Sigmoid colon (tissue), 7 donors: ENCODE results near the gene GPC6. TPM values are rescaled to one million over a fixed set of nuclear protein-coding genes. Genes with fewer than 3 reads are reported as not detected.

Experiments used
- DNase-seq: peaks from one replicate; pipeline ENCODE4 v3.0.0-alpha.2; 2019
- H3K27ac ChIP-seq, 4 donors: fragments of 200-600 bp; sonication (generic); one replicate each; pipeline ENCODE4 v1.5.1; 2016 to 2019; ENCODE audit warnings: mild to moderate bottlenecking in 1 of 4
- H3K27me3 ChIP-seq, 3 donors: fragments of 200-600 bp; sonication (generic); one replicate each; pipeline ENCODE4 v1.5.1; 2019; ENCODE audit warnings: mild to moderate bottlenecking in 1 of 3
- H3K36me3 ChIP-seq, 4 donors: fragments of 200-600 bp; sonication (generic); one replicate each; pipeline ENCODE4 v1.5.1; 2016 to 2019
- H3K4me1 ChIP-seq, 4 donors: fragments of 200-600 bp; sonication (generic); one replicate each; pipeline ENCODE4 v1.5.1; 2017 to 2019
- H3K4me3 ChIP-seq, 4 donors: fragments of 200-600 bp; sonication (generic); one replicate each; pipeline ENCODE4 v1.5.1; 2017 to 2019; ENCODE audit warnings: mild to moderate bottlenecking in 2 of 4, moderate library complexity in 1 of 4
- H3K9me3 ChIP-seq, 4 donors: fragments of 200-600 bp in 3 of 4; sonication (generic) in 3 of 4; one replicate each; pipeline versions ENCODE4 v1.5.1 to v1.6.1; 2013 to 2019
- CTCF ChIP-seq, 4 experiments: fragments of 450-650 bp in 3 of 4; fragments of 200-600 bp in 1 of 4; IDR thresholded peaks; one replicate each; pipeline ENCODE4 v1.5.1; 2016 to 2019; ENCODE audit warnings: antibody characterized with exemption in 4 of 4, mild to moderate bottlenecking in 3 of 4, moderate library complexity in 2 of 4
- EP300 ChIP-seq, 4 donors: sonication (generic); formaldehyde crosslinking; IDR thresholded peaks; one replicate each; pipeline ENCODE4 v1.6.1; 2017; ENCODE audit warnings: antibody characterized with exemption in 4 of 4
- POLR2A ChIP-seq, 2 donors: fragments of 450-650 bp; IDR thresholded peaks; one replicate each; pipeline ENCODE4 v1.6.1; 2016; ENCODE audit warnings: antibody characterized with exemption in 2 of 2, mild to moderate bottlenecking in 2 of 2, moderate library complexity in 2 of 2
- POLR2AphosphoS5 ChIP-seq, 4 donors: sonication (generic); formaldehyde crosslinking; IDR thresholded peaks; one replicate each; pipeline ENCODE4 v1.6.1; 2017; ENCODE audit warnings: antibody characterized with exemption in 4 of 4
- WGBS, 2 donors: extraction: QIAGEN DNeasy Blood & Tissue Kit; methylation state at CpG; one replicate each; pipeline ENCODE4 v1.1.7; 2013; 5-methylcytosine and 5-hydroxymethylcytosine counted together
- intact Hi-C: fragments of 100-400 bp; cut with DNase I; formaldehyde crosslinking; loops from one replicate; pipeline ENCODE4 v1.15.1; 2023
- polyA plus RNA-seq, 3 donors: library from polyadenylated mRNA; stranded (reverse); fragments of 200-250 nt; gene quantifications; one replicate each; pipeline ENCODE4 v1.2.3, GENCODE V29; 2013
- total RNA-seq, 4 donors: library from RNA; depleted of rRNA; stranded (reverse); fragments of >200 nt; gene quantifications; one replicate each; pipeline ENCODE4 v1.1.0, GENCODE V29; 2016
- donor health status: healthy with polysubstance abuse.
- donor health status: Bipolar disorder and iron deficiency.
- donor health status: healthy.

Gene GPC6
- total and polyA plus RNA-seq, 7 donors, result 0.23 to 27.5 (median 14.4) TPM

- 91% methylated on average over 4 of the region's 4 CpGs for WGBS, 2 donors
- intact Hi-C loops, result no loop called here
- Histone ChIP-seq H3K9me3 (no peaks in the 10 kb centered on the region), H3K36me3 (no peaks in the 10 kb centered on the region), H3K4me1 (no peaks in the 10 kb centered on the region), H3K27me3 (no peaks in the 10 kb centered on the region), H3K4me3 (no peak overlapping the region), H3K27ac (no peak overlapping the region)
- DNase-seq, result no peak
- TF ChIP-seq POLR2A (IDR thresholded peaks at IDR 0.05), result no peak
- TF ChIP-seq POLR2AphosphoS5 (IDR thresholded peaks at IDR 0.05), result no peak
- no peak for TF ChIP-seq EP300 (IDR thresholded peaks at IDR 0.05)
- no peak for TF ChIP-seq CTCF (IDR thresholded peaks at IDR 0.05)
Measured at GRCh38 chr13:93341517-93341916, 114.9 kb downstream of the GPC6 start.

GRCh38 chr13:93343097-93343496 is 116.5 kb downstream of the GPC6 start:
- Histone ChIP-seq H3K4me1 (no peaks in the 10 kb centered on the region), H3K9me3 (no peaks in the 10 kb centered on the region), H3K27me3 (no peaks in the 10 kb centered on the region), H3K4me3 (no peak overlapping the region), H3K36me3 (no peaks in the 10 kb centered on the region), H3K27ac (no peak overlapping the region)
- intact Hi-C loops, result no loop called here
- whole genome bisulfite sequencing, 2 donors, result 70 to 81% methylated on average over 4 of the region's 4 CpGs
- TF ChIP-seq POLR2A (IDR thresholded peaks at IDR 0.05) (no peak), CTCF (IDR thresholded peaks at IDR 0.05) (no peak), EP300 (IDR thresholded peaks at IDR 0.05) (no peak), POLR2AphosphoS5 (IDR thresholded peaks at IDR 0.05) (no peak)
- no peak for DNase-seq

- Histone ChIP-seq H3K4me1 (no peaks in the 10 kb centered on the region), H3K36me3 (no peaks in the 10 kb centered on the region), H3K4me3 (no peak overlapping the region), H3K27ac (no peak overlapping the region), H3K27me3 (no peaks in the 10 kb centered on the region), H3K9me3 (no peaks in the 10 kb centered on the region)
- DNase-seq, result no peak
- 50 to 68% methylated on average over 3 of the region's 3 CpGs for WGBS, 2 donors
- intact Hi-C loops, result no loop called here
- TF ChIP-seq POLR2AphosphoS5 (IDR thresholded peaks at IDR 0.05) (no peak), CTCF (IDR thresholded peaks at IDR 0.05) (no peak), EP300 (IDR thresholded peaks at IDR 0.05) (no peak), POLR2A (IDR thresholded peaks at IDR 0.05) (no peak)
Measured at GRCh38 chr13:93344048-93344705, 117.6 kb downstream of the GPC6 start.

- no peak for DNase-seq
- intact Hi-C loops, result no loop called here
- no peaks in the 10 kb centered on the region for H3K9me3 ChIP-seq
- H3K4me1 ChIP-seq, result no peaks in the 10 kb centered on the region
- H3K27ac ChIP-seq, result no peak overlapping the region
- no peaks in the 10 kb centered on the region for H3K36me3 ChIP-seq
- H3K27me3 ChIP-seq, result no peaks in the 10 kb centered on the region
- TF ChIP-seq POLR2AphosphoS5 (IDR thresholded peaks at IDR 0.05), result no peak
- no peak for TF ChIP-seq EP300 (IDR thresholded peaks at IDR 0.05)
- TF ChIP-seq CTCF (IDR thresholded peaks at IDR 0.05), result no peak
- no peak for TF ChIP-seq POLR2A (IDR thresholded peaks at IDR 0.05)
- no peak overlapping the region for H3K4me3 ChIP-seq
Measured at GRCh38 chr13:93345024-93345423, 118.4 kb downstream of the GPC6 start.

- Histone ChIP-seq H3K27ac (no peak overlapping the region), H3K4me1 (no peaks in the 10 kb centered on the region), H3K4me3 (no peak overlapping the region), H3K27me3 (no peaks in the 10 kb centered on the region), H3K9me3 (no peaks in the 10 kb centered on the region), H3K36me3 (no peaks in the 10 kb centered on the region)
- no peak for DNase-seq
- intact Hi-C loops, result no loop called here
- WGBS, 2 donors, result 60 to 72% methylated on average over 2 of the region's 2 CpGs
- TF ChIP-seq CTCF (IDR thresholded peaks at IDR 0.05), result no peak
- no peak for TF ChIP-seq EP300 (IDR thresholded peaks at IDR 0.05)
- no peak for TF ChIP-seq POLR2AphosphoS5 (IDR thresholded peaks at IDR 0.05)
- no peak for TF ChIP-seq POLR2A (IDR thresholded peaks at IDR 0.05)
Measured at GRCh38 chr13:93345770-93346169, 119.2 kb downstream of the GPC6 start.
